OCI-LY7 (cell line): ENCODE data around the gene PROSER1. TPM values are rescaled to one million over a fixed set of nuclear protein-coding genes. Genes with fewer than 3 reads are reported as not detected.

Source experiments
- BruUV-seq: library from RNA; stranded (reverse); fragments of 400-500 nt; replicated peaks from 2 replicates; lab custom pipeline; 2021; lab: Mats Ljungman, UMichigan
- CTCF ChIA-PET: fragments of 300-600 bp; sonication (Branson Sonifier 250); formaldehyde crosslinking; loops from one replicate; lab custom pipeline; 2022; ENCODE audit warnings: antibody characterized with exemption; ENCODE audit not compliant: unreplicated experiment; lab: Charles Lee
- POLR2A ChIA-PET: fragments of 300-600 bp; sonication (Branson Sonifier 250); formaldehyde crosslinking; loops from one replicate; lab custom pipeline; 2022; ENCODE audit warnings: antibody characterized with exemption; lab: Charles Lee
- DNase-seq: peaks from one replicate; pipeline ENCODE4 v3.0.0-alpha.2; 2015; ENCODE audit warnings: low spot score
- H2AFZ ChIP-seq: fragments of 200-600 bp; sonication (generic), shearing (Covaris generic); 2 replicates; pipeline ENCODE4 v1.6.1; 2014; ENCODE audit warnings: mild to moderate bottlenecking, antibody characterized with exemption, low read length, moderate library complexity
- H3K27ac ChIP-seq: fragments of 200-600 bp; sonication (generic); 2 replicates; pipeline ENCODE4 v1.5.1; 2014; ENCODE audit warnings: mixed run types, low read depth, mild to moderate bottlenecking, moderate library complexity, low read length, inconsistent platforms; ENCODE audit not compliant: poor library complexity, severe bottlenecking
- H3K36me3 ChIP-seq: fragments of 200-600 bp; sonication (generic); 2 replicates; pipeline ENCODE4 v1.6.1; 2014; ENCODE audit warnings: mild to moderate bottlenecking, antibody characterized with exemption, low read length, moderate library complexity, mixed read lengths; ENCODE audit not compliant: insufficient read depth
- H3K4me1 ChIP-seq: fragments of 200-600 bp; sonication (generic); 2 replicates; pipeline ENCODE4 v1.5.1; 2014; ENCODE audit warnings: mild to moderate bottlenecking, low read length; ENCODE audit not compliant: insufficient read depth, poor library complexity, severe bottlenecking
- H3K4me2 ChIP-seq: fragments of 200-600 bp; sonication (generic); 2 replicates; pipeline ENCODE4 v1.6.1; 2014; ENCODE audit warnings: mild to moderate bottlenecking, low read length
- H3K4me3 ChIP-seq: fragments of 200-600 bp; sonication (generic); 2 replicates; pipeline ENCODE4 v1.5.1; 2014; ENCODE audit warnings: mild to moderate bottlenecking, low read depth, low read length; ENCODE audit not compliant: poor library complexity, severe bottlenecking
- H3K79me2 ChIP-seq: fragments of 200-600 bp; sonication (generic); 2 replicates; pipeline ENCODE4 v1.6.1; 2016; ENCODE audit warnings: low read depth, mild to moderate bottlenecking, low read length, moderate library complexity, mixed read lengths; ENCODE audit not compliant: insufficient read depth
- H3K9me2 ChIP-seq: fragments of 200-600 bp; sonication (generic); 2 replicates; pipeline ENCODE4 v1.6.1; 2016; ENCODE audit warnings: mild to moderate bottlenecking, low read length, mixed read lengths; ENCODE audit not compliant: insufficient read depth
- H3K9me3 ChIP-seq: fragments of 200-600 bp; sonication (generic); 2 replicates; pipeline ENCODE4 v1.6.1; 2014; ENCODE audit warnings: mild to moderate bottlenecking, mixed run types, low read length, mixed read lengths
- H4K20me1 ChIP-seq: fragments of 200-600 bp; sonication (generic); 2 replicates; pipeline ENCODE4 v1.6.1; 2014; ENCODE audit warnings: mild to moderate bottlenecking, antibody characterized with exemption, low read length, moderate library complexity, mixed read lengths; ENCODE audit not compliant: insufficient read depth
- CTCF ChIP-seq: fragments of 200-600 bp; sonication (generic); conservative IDR thresholded peaks from 2 replicates; pipeline ENCODE4 v1.5.1; 2014; ENCODE audit warnings: mild to moderate bottlenecking, antibody characterized with exemption, low read length, moderate library complexity, mixed read lengths
- EZH2phosphoT487 ChIP-seq: fragments of 200-600 bp; sonication (generic); IDR thresholded peaks from 2 replicates; pipeline ENCODE4 v1.6.1; 2018; ENCODE audit warnings: low read depth, borderline replicate concordance, mild to moderate bottlenecking, mixed run types, antibody characterized with exemption, low read length, moderate library complexity, mixed read lengths
- intact Hi-C: fragments of 100-400 bp; cut with micrococcal nuclease; formaldehyde crosslinking; loops from one replicate; pipeline ENCODE4 v1.10.0; 2022; ENCODE audit not compliant: unreplicated experiment
- total RNA-seq, 2 experiments: library from RNA; depleted of rRNA in 1 of 2; stranded (reverse); fragments of >200 nt in 1 of 2; shearing (Covaris generic) in 1 of 2; gene quantifications; 2 replicates each; pipeline ENCODE4 v1.2.3, GENCODE V29; 2014 to 2022

Gene PROSER1
- total RNA-seq, 2 experiments from 2014 or later: 43.3 to 85.8 TPM

GRCh38 chr13:38970380-38971051 is 67.4 kb downstream of the PROSER1 start:
- Histone ChIP-seq H3K4me3 (no peak overlapping the region), H4K20me1 (no peaks in the 10 kb centered on the region), H3K27ac (no peak overlapping the region), H2AFZ (no peak overlapping the region), H3K4me2 (no peak overlapping the region), H3K4me1 (no peaks in the 10 kb centered on the region), H3K36me3 (no peaks in the 10 kb centered on the region), H3K79me2 (no peaks in the 10 kb centered on the region), H3K9me3 (no peaks in the 10 kb centered on the region), H3K9me2 (no peaks in the 10 kb centered on the region)
- ChIA-PET POLR2A (interaction anchor here (0.7 to 1.4 kb wide), 3 partner anchors 39 to 92 kb away, joined by 3 read pairs; no protein-coding TSS in a partner anchor), CTCF (no interaction called here)
- no TSS peak for BruUV-seq
- no peak for DNase-seq
- TF ChIP-seq CTCF (no peak), EZH2phosphoT487 (no peak)
- intact Hi-C loops: loop anchor here (10.0 kb wide), 1 partner anchor 374 kb away; no protein-coding TSS in a partner anchor

DNA sequence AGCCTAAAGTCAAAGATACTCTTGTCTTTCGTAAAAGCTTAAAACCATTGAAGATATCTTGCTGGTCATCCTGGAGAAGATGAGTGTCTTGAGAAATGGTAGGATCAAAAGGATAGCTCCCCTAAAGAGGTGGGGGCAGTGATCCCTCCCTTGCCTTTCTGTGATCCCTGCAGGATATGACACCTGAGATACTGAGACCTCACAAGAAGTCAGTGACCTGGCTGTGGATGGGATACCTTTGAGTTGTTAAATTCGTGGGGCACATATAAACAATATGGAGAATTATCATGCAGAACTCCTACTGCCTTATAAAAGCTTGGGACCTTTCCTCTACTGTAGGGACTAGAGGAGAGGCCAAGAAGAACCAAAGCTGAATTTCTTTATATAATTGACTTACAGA is 68.7 kb downstream of the PROSER1 start:
- Histone ChIP-seq H3K9me2 (no peaks in the 10 kb centered on the region), H3K4me1 (no peaks in the 10 kb centered on the region), H3K4me2 (no peak overlapping the region), H3K4me3 (no peak overlapping the region), H3K9me3 (no peaks in the 10 kb centered on the region), H3K27ac (no peak overlapping the region), H3K79me2 (no peaks in the 10 kb centered on the region), H4K20me1 (no peaks in the 10 kb centered on the region), H2AFZ (no peak overlapping the region), H3K36me3 (no peaks in the 10 kb centered on the region)
- POLR2A ChIA-PET: interaction anchor here (0.9 to 1.4 kb wide), 2 partner anchors 38 to 90 kb away, joined by 3 read pairs; no protein-coding TSS in a partner anchor
- DNase-seq: no peak
- no TSS peak for BruUV-seq
- CTCF ChIA-PET: no interaction called here
- TF ChIP-seq EZH2phosphoT487: no peak
- TF ChIP-seq CTCF: no peak
- intact Hi-C loops: no loop called here

GRCh38 chr13:38967446-38967845 is 70.4 kb downstream of the PROSER1 start:
- ChIA-PET CTCF (no interaction called here), POLR2A (no interaction called here)
- no peaks in the 10 kb centered on the region for H3K36me3 ChIP-seq
- no peak for DNase-seq
- no peak overlapping the region for H3K4me2 ChIP-seq
- no peaks in the 10 kb centered on the region for H3K79me2 ChIP-seq
- intact Hi-C loops: no loop called here
- BruUV-seq: no TSS peak
- H3K9me2 ChIP-seq: no peaks in the 10 kb centered on the region
- H3K4me3 ChIP-seq: no peak overlapping the region
- no peaks in the 10 kb centered on the region for H3K4me1 ChIP-seq
- no peak overlapping the region for H3K27ac ChIP-seq
- H4K20me1 ChIP-seq: no peaks in the 10 kb centered on the region
- TF ChIP-seq CTCF: no peak
- no peak for TF ChIP-seq EZH2phosphoT487
- H2AFZ ChIP-seq: no peak overlapping the region
- H3K9me3 ChIP-seq: no peaks in the 10 kb centered on the region
